HepG2 (cell line): ENCODE data around the gene DCC.

Experiments
- BCL3 ChIP-seq: sonication (generic); formaldehyde crosslinking; IDR thresholded peaks from 2 replicates; pipeline ENCODE4 v1.5.1; 2020; ENCODE audit warnings: mild to moderate bottlenecking, missing genetic modification reagents, moderate library complexity
- CTCF ChIP-seq: sonication (generic); formaldehyde crosslinking; IDR thresholded peaks from 2 replicates; pipeline ENCODE4 v1.5.0; 2020; ENCODE audit warnings: mild to moderate bottlenecking, missing genetic modification reagents, moderate library complexity
- POLR2A ChIP-seq, 2 experiments: IDR thresholded peaks; 2 replicates each; pipeline ENCODE4 v1.6.1; 2011; ENCODE audit warnings: low read depth in 2 of 2, low read length in 2 of 2, mild to moderate bottlenecking in 1 of 2, moderate library complexity in 1 of 2; ENCODE audit not compliant: insufficient read depth in 1 of 2
- POLR2AphosphoS5 ChIP-seq: IDR thresholded peaks from 2 replicates; pipeline ENCODE4 v1.6.1; 2012; ENCODE audit warnings: low read depth, low read length
- SMARCE1 ChIP-seq: fragments of 450-650 bp; IDR thresholded peaks from 2 replicates; pipeline ENCODE4 v1.6.1; 2017; ENCODE audit warnings: borderline replicate concordance
- TEAD2 ChIP-seq: sonication (generic); formaldehyde crosslinking; IDR thresholded peaks from 2 replicates; pipeline ENCODE4 v1.9.0; 2021; ENCODE audit warnings: missing genetic modification reagents
- ZFP82 ChIP-seq: sonication (generic); formaldehyde crosslinking; IDR thresholded peaks from 2 replicates; pipeline ENCODE4 v1.5.1; 2020; ENCODE audit warnings: mild to moderate bottlenecking, missing genetic modification reagents, borderline replicate concordance
- ZZZ3 ChIP-seq: sonication (generic); formaldehyde crosslinking; IDR thresholded peaks from 2 replicates; pipeline ENCODE4 v1.4.0; 2020; ENCODE audit warnings: missing genetic modification reagents, mild to moderate bottlenecking, borderline replicate concordance

GRCh38 chr18:53534695-53535094 is 1194.7 kb downstream of the DCC start:
- TF ChIP-seq CTCF (CRISPR knock-in tag) (no peak), SMARCE1 (no peak), ZFP82 (CRISPR knock-in tag) (no peak), TEAD2 (CRISPR knock-in tag) (no peak), BCL3 (CRISPR knock-in tag) (no peak), ZZZ3 (no peak), POLR2A (IDR thresholded peaks at IDR 0.05; ENCODE audit: insufficient read depth in 1 of 2, low read depth in 2 of 2, low read length in 2 of 2) (no peak), POLR2AphosphoS5 (no peak)
